ENCODE data around the gene PPP1R14C. TPM values are rescaled to one million over a fixed set of nuclear protein-coding genes. Genes with fewer than 3 reads are reported as not detected.

The PPP1R14C gene
- polyA plus RNA-seq, 1 donor from 2014 or later: 14.0 TPM

DNA sequence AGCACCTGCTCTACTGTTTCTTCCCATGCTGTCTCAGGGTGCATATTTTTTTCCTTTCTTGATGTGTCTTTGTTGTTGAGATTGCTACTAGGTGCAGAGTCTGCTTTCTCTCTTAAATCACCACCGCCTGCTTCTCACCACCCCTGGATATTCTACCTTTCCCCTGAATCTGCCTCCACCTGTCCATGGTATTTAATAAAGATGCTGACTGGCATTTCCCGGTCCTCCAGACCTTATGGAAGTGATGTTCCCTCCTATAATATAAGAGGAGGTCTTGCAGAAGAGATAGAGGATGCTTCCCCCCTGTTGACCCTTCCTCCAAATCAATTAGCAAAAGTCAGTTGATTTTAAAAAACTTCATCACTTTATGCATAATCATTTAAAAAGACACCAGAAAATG, 118.1 kb downstream of the PPP1R14C start:
- no peaks in the 10 kb centered on the region for H3K27me3 ChIP-seq (ENCODE audit: insufficient read depth, low read depth, low read length)
- H4K20me1 ChIP-seq (ENCODE audit: insufficient read depth): no peaks in the 10 kb centered on the region
- H3K27ac ChIP-seq (ENCODE audit: low read length): no peak overlapping the region
- H2AFZ ChIP-seq (ENCODE audit: low read depth, low read length): no peak overlapping the region
- no peak for TF ChIP-seq TAF1 (IDR thresholded peaks at IDR 0.05; ENCODE audit: low read depth)
- no peak for TF ChIP-seq MXI1 (conservative IDR thresholded peaks at IDR 0.05; ENCODE audit: poor library complexity, severe bottlenecking)
- no peak for TF ChIP-seq SMC3 (conservative IDR thresholded peaks at IDR 0.05; ENCODE audit: poor library complexity)
- no peak for TF ChIP-seq EP300 (conservative IDR thresholded peaks at IDR 0.05; ENCODE audit: poor library complexity, severe bottlenecking)
- TF ChIP-seq RAD21 (conservative IDR thresholded peaks at IDR 0.05): no peak
- TF ChIP-seq EZH2 (IDR thresholded peaks at IDR 0.05; ENCODE audit: borderline replicate concordance, insufficient read depth, low read length, poor library complexity, severe bottlenecking): no peak
- no peak for TF ChIP-seq REST (IDR thresholded peaks at IDR 0.05; ENCODE audit: borderline replicate concordance)
- TF ChIP-seq, protein P1, sequence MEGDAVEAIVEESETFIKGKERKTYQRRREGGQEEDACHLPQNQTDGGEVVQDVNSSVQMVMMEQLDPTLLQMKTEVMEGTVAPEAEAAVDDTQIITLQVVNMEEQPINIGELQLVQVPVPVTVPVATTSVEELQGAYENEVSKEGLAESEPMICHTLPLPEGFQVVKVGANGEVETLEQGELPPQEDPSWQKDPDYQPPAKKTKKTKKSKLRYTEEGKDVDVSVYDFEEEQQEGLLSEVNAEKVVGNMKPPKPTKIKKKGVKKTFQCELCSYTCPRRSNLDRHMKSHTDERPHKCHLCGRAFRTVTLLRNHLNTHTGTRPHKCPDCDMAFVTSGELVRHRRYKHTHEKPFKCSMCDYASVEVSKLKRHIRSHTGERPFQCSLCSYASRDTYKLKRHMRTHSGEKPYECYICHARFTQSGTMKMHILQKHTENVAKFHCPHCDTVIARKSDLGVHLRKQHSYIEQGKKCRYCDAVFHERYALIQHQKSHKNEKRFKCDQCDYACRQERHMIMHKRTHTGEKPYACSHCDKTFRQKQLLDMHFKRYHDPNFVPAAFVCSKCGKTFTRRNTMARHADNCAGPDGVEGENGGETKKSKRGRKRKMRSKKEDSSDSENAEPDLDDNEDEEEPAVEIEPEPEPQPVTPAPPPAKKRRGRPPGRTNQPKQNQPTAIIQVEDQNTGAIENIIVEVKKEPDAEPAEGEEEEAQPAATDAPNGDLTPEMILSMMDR (IDR thresholded peaks at IDR 0.05; ENCODE audit: poor library complexity, severe bottlenecking): no peak
- H3K9me3 ChIP-seq (ENCODE audit: low read length): no peaks in the 10 kb centered on the region
- H3K9ac ChIP-seq (ENCODE audit: low read length): no peak overlapping the region
- H3F3A ChIP-seq (ENCODE audit: insufficient read depth, low read length, poor library complexity, severe bottlenecking): no peaks in the 10 kb centered on the region
- no peak overlapping the region for H3K4me3 ChIP-seq (ENCODE audit: low read length)
- no peaks in the 10 kb centered on the region for H3K9me2 ChIP-seq (ENCODE audit: insufficient read depth, low read length)
- H3K4me2 ChIP-seq (ENCODE audit: low read length): no peak overlapping the region
- H3K79me2 ChIP-seq (replicated peaks; ENCODE audit: insufficient read depth, low read length): no peaks in the 10 kb centered on the region
- no peaks in the 10 kb centered on the region for H3K36me3 ChIP-seq (ENCODE audit: insufficient read depth, low read length)

DNA sequence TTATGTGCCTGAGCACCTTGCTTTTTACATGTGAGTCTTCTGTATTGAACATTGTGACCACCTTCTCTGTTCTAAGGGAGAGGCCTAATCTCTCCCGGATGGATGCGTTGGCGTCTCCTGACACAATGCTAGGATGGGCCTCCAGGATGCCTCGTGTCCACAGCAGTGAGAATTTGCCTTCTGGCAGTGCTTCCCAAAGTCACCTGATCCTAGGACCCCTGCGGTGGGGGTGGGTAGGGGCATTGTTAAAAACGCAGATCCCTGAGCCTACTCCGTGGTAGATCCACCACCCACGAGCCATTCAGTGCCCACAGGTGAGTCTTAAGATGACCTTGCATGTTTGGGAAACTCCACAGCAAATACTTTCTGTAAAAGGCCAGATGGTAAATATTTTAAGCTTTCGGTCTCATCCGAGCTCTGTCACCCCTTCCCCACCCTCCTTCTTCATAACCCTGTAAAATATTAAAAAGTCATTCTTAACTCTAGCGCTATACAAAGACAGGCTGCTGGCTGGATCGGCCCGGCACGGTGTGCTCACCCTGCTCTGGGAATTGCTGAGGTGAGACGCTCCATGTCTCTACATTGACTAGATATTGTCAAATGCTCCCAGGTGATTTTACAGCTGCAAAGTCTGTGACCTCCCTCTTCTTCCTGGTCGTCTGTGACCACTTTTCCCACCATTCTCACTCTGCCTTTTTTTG, 119.3 kb downstream of the PPP1R14C start:
- H3K27ac ChIP-seq (ENCODE audit: low read length): no peak overlapping the region

More for the DNA sequence above, 119.3 kb downstream of the PPP1R14C start:
- Histone ChIP-seq H3K4me3 (ENCODE audit: low read length) (no peak overlapping the region), H2AFZ (ENCODE audit: low read depth, low read length) (no peak overlapping the region), H3K9me2 (ENCODE audit: insufficient read depth, low read length) (no peaks in the 10 kb centered on the region), H4K20me1 (ENCODE audit: insufficient read depth) (no peaks in the 10 kb centered on the region), H3K9me3 (ENCODE audit: low read length) (no peaks in the 10 kb centered on the region), H3K36me3 (ENCODE audit: insufficient read depth, low read length) (no peaks in the 10 kb centered on the region), H3K79me2 (replicated peaks; ENCODE audit: insufficient read depth, low read length) (no peaks in the 10 kb centered on the region), H3K27me3 (ENCODE audit: insufficient read depth, low read depth, low read length) (no peaks in the 10 kb centered on the region), H3F3A (ENCODE audit: insufficient read depth, low read length, poor library complexity, severe bottlenecking) (no peaks in the 10 kb centered on the region), H3K9ac (ENCODE audit: low read length) (no peak overlapping the region), H3K4me2 (ENCODE audit: low read length) (no peak overlapping the region)
- TF ChIP-seq EZH2 (IDR thresholded peaks at IDR 0.05; ENCODE audit: borderline replicate concordance, insufficient read depth, low read length, poor library complexity, severe bottlenecking) (no peak), TAF1 (IDR thresholded peaks at IDR 0.05; ENCODE audit: low read depth) (no peak), MXI1 (conservative IDR thresholded peaks at IDR 0.05; ENCODE audit: poor library complexity, severe bottlenecking) (no peak), POLR2AphosphoS5 (IDR thresholded peaks at IDR 0.05) (no peak)

All from neural cell (in vitro differentiated cells).